ENCODE measurements around the gene PPFIBP1.

DNA sequence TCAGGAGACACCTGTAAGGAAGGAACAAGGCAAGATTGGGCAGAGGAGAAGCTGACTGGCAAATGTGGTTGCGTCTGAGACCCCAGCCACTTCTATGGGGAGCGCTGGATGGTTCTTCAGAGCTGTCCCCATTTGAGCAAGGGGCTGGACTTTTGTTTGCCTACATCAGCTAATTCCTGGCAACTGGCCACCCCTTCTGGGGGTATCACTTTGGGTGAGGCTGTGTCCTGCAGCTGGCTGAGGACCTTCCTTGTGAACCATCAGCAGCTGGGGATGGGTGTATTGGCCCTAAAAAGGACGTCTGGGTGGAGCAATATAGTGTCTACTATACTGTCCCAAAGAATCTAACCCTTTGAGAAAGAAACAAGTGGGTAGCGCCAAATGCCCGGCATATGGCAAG is 23.6 kb downstream of the PPFIBP1 start:
- TF ChIP-seq, protein P1, sequence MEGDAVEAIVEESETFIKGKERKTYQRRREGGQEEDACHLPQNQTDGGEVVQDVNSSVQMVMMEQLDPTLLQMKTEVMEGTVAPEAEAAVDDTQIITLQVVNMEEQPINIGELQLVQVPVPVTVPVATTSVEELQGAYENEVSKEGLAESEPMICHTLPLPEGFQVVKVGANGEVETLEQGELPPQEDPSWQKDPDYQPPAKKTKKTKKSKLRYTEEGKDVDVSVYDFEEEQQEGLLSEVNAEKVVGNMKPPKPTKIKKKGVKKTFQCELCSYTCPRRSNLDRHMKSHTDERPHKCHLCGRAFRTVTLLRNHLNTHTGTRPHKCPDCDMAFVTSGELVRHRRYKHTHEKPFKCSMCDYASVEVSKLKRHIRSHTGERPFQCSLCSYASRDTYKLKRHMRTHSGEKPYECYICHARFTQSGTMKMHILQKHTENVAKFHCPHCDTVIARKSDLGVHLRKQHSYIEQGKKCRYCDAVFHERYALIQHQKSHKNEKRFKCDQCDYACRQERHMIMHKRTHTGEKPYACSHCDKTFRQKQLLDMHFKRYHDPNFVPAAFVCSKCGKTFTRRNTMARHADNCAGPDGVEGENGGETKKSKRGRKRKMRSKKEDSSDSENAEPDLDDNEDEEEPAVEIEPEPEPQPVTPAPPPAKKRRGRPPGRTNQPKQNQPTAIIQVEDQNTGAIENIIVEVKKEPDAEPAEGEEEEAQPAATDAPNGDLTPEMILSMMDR (IDR thresholded peaks at IDR 0.05): no peak
- TF ChIP-seq POLR2A (IDR thresholded peaks at IDR 0.05): no peak
